CD4-positive, alpha-beta T cell treated with Interleukin-15 for 4 hours (primary cell): ENCODE data around the gene POTEE.
"Not testable (repeated sequence)": the region's sequence is repeated elsewhere in the genome, so short reads cannot be mapped to it uniquely, and the experiment has no call there.

Experiments
- DNase-seq: peaks from one replicate; pipeline ENCODE4 v3.0.0-alpha.2; 2020; ENCODE audit warnings: low spot score

Gene POTEE

DNA sequence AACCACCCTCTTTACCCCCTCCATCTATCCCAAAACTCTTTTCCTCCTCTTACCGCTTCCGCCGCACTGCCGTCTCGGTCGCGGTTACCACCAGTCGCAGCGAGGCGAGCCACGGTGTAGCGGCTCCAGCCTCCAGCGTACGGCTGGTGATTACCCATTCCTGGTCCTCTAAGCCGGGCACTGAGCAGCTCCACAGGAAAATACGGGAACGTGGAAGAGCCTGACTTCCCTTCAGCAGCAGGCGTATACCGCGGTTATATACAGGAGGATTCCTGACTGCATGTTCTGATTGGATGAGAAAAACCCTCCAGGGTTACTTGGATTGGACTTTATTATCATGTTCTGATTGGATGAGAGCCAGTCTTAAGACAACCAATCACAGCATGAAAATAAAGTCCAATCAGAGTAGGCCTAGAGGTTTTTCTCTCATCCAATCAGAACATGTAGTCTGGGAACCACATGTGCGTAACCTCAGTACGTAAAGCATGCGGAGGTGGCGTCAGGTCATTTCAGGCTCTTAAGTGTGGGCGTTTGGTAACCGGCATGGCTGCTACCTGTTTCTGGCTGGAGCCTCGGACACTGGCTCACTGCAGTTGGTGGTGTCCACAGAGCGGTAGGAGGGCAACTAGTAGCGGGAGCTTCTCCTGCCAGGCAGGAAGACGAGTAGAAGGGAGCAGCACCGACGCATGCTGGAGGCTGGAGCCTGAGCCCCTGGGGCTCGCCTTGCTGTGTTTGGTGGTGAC, at the start of gene POTEE:
Gene POTEE (plus strand): TSS at position 507 of the 743 bp plus-strand sequence. CDS start 8,867 bp downstream, outside the sequence.
- not testable (repeated sequence) for DNase-seq

DNA sequence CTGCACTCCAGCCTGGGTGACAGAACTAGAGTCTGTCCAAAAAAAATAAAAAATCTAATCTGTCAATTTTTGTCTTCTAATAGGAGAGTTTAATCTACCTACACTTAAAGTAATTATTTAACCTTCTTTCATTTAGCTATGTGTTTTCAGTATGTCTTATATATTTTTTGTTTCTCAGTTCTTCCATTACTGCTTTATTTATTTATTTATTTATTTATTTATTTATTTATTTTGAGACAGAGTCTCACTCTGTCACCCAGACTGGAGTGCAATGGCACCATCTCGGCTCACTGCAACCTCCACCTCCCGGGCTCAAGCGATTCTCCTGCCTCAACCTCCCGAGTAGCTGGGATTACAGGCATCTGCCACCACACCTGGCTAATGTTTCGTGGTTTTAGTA, 43.8 kb upstream of the POTEE start:
- DNase-seq = not testable (repeated sequence)

DNA sequence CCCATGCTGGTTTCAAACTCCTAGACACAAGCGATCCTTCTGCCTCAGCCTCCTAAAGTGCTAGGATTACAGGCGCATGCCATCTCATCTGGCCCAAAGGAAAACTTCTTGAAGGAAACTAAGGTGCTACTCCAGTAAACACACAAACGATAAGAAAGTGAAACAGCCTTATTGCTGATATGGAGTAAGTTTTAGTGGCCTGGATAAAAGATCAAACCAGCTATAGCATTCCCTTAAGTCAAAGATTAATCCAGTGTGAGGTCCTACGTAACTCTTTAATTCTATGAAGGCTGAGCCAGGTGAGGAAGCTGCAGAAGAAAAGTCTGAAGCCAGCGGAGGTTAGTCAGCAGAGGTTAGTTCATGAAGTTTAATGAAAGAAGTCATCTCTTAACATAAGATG, 40.8 kb upstream of the POTEE start:
- DNase-seq = no peak

- DNase-seq = not testable (repeated sequence)
Measured at GRCh38 chr2:131178050-131178449, 31.3 kb upstream of the POTEE start.

- not testable (repeated sequence) for DNase-seq
Measured at GRCh38 chr2:131178721-131179418, 30.5 kb upstream of the POTEE start.

DNA sequence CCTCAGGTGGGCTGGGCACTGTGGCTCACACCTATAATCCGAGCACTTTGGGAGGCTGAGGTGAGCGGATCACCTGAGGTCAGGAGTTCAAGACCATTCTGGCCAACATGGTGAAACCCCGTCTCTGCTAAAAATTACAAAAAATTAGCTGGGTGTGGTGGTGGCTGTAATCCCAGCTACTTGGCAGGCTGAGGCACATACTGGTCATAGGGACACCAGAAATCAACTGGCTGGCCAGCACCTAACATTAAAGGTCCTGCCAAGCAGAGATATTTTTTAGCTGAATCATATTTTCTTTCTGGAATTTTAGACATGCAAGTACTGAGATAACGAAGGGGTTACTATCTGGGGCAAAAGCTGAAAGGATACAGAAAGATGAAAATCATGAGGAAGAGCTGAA, 27.9 kb upstream of the POTEE start:
- not testable (repeated sequence) for DNase-seq

DNA sequence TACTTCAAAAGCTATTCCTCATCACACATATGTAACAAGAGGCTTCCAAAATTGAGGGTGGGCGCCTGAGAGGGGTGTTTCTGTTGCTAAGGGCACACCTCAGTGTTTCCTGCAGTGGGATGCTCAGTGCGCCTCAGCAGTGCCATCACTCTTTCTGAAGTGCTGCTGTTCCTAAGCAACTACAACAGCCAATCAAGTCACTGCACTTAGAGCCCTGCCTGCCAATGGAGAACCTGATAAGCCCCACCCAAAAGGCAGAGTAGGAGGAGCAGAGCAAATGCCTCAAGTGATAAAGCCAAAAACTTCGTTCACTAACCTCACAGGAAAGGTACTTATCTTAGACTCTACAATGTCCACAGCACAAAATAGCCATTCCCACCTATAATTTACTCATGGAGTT, 15.9 kb upstream of the POTEE start:
- not testable (repeated sequence) for DNase-seq

GRCh38 chr2:131196186-131196585, 13.2 kb upstream of the POTEE start:
- DNase-seq = not testable (repeated sequence)

- DNase-seq = no peak
Measured at GRCh38 chr2:131201098-131201497, 8.2 kb upstream of the POTEE start.

GRCh38 chr2:131207839-131208238, 1.5 kb upstream of the POTEE start:
- not testable (repeated sequence) for DNase-seq

DNA sequence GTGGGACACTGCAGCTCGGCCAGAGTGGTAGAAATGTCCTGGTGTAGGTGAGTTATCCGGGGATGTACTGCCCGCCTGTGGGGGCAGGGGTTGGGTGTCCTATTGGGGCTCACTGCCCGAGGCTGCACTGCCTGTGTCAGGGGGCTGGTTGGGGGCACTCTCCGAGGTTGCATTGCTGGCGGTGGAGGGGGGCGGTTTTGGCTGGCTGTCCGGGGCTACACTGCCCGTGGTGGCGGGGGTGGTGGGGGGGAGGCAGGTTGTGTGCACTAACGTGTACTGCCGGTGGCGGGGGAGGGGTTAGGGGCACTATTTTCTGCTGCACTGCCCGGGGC, 403 bp downstream of the POTEE start:
- DNase-seq = not testable (repeated sequence)

- not testable (repeated sequence) for DNase-seq
Measured at GRCh38 chr2:131210434-131211211, 1.3 kb downstream of the POTEE start.

GRCh38 chr2:131217238-131217986, 8.1 kb downstream of the POTEE start:
- DNase-seq = not testable (repeated sequence)

- not testable (repeated sequence) for DNase-seq
Measured at GRCh38 chr2:131235543-131236449, 26.5 kb downstream of the POTEE start.
